Neutrophil (primary cell): Measurements from ENCODE around the gene XPR1.

Experiments used
- H3K27ac ChIP-seq: fragments of 200-600 bp; sonication (generic); 2 replicates; pipeline ENCODE4 v1.5.1; 2016; ENCODE audit warnings: mild to moderate bottlenecking, moderate library complexity
- H3K27me3 ChIP-seq: fragments of 200-600 bp; sonication (generic); 2 replicates; pipeline ENCODE4 v1.6.0; 2016; ENCODE audit warnings: mild to moderate bottlenecking
- H3K36me3 ChIP-seq: fragments of 200-600 bp; sonication (generic); 2 replicates; pipeline ENCODE4 v1.5.1; 2017
- H3K4me1 ChIP-seq, 2 experiments: fragments of 200-600 bp in 1 of 2; sonication (generic) in 1 of 2; 1 replicate in 1 of 2; 2 replicates in 1 of 2; pipeline versions ENCODE4 v1.5.1 to v1.6.1; 2013 to 2016; ENCODE audit warnings: low read depth in 1 of 2, low read length in 1 of 2, mild to moderate bottlenecking in 1 of 2, moderate library complexity in 1 of 2; ENCODE audit not compliant: control insufficient read depth in 1 of 2, insufficient read depth in 1 of 2
- H3K4me3 ChIP-seq, 2 experiments: fragments of 200-600 bp in 1 of 2; sonication (generic) in 1 of 2; 1 replicate in 1 of 2; 2 replicates in 1 of 2; pipeline ENCODE4 v1.5.1; 2013 to 2016; ENCODE audit warnings: low read depth in 1 of 2, low read length in 1 of 2, mild to moderate bottlenecking in 1 of 2, moderate library complexity in 1 of 2
- H3K9me3 ChIP-seq: fragments of 200-600 bp; sonication (generic); 2 replicates; pipeline ENCODE4 v1.5.1; 2016
- CTCF ChIP-seq: fragments of 200-600 bp; sonication (generic); IDR thresholded peaks from 2 replicates; pipeline ENCODE4 v1.5.1; 2016; ENCODE audit warnings: antibody characterized with exemption

Gene XPR1

DNA sequence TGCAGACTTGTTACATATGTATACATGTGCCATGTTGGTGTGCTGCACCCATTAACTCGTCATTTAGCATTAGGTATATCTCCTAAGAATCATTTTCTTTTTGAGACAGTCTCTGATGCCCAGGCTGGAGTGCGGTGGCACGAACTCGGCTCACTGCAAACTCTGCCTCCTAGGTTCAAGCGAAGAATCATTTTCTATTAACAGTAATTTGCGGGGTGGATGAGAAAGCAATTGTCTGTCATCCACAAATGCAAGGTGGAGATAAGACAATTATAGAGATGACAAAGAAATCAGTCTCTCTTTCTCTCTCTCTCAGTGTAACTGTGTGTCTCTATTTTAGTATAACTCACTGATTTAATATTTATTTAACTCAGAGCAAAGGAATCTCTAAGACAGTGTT, 149.9 kb downstream of the XPR1 start:
- H3K27me3 ChIP-seq: no peaks in the 10 kb centered on the region
- H3K4me1 ChIP-seq: no peaks in the 10 kb centered on the region
- no peak overlapping the region for H3K4me3 ChIP-seq
- H3K36me3 ChIP-seq: no peaks in the 10 kb centered on the region
- H3K9me3 ChIP-seq: no peaks in the 10 kb centered on the region
- TF ChIP-seq CTCF: no peak
- no peak overlapping the region for H3K27ac ChIP-seq

DNA sequence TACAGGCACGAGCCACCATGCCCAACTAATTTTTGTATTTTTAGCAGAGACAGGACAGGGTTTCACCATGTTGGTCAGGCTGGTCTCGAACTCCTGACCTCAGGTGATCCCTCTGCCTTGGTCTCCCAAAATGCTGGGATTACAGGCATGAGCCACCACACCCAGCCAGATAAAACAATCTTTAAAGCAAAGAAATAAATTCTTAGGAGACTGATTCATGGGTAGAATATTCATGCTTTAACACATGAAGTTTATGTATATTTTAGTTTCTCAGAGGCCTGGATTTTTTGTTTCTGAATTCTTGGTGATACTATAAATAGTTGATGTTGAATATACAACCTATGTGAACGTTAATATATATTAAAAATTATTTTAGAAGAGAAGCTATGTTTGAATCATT, 153.5 kb downstream of the XPR1 start:
- H3K27ac ChIP-seq: no peak overlapping the region
- H3K4me1 ChIP-seq: no peaks in the 10 kb centered on the region
- H3K4me3 ChIP-seq: no peak overlapping the region
- no peaks in the 10 kb centered on the region for H3K9me3 ChIP-seq
- TF ChIP-seq CTCF: no peak
- H3K36me3 ChIP-seq: no peaks in the 10 kb centered on the region
- H3K27me3 ChIP-seq: no peaks in the 10 kb centered on the region

DNA sequence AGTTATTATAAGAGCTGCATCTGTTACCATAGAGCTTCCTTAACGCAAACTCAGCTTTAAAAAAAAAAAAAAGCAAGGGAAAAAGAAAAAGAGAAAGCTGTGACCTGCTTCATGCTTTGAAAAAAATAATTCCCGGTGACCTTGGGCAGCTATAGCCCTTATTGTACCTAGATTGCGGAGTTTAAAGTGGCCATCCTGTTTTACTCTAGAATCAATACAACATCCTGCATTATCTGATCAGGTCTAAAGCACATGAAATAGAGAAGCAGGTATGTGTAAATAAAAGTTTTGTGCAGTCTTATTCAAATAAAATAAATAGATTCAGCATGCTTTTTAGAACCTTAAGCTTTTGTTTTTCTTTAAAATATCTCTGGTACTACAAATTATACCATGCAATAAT, 154.1 kb downstream of the XPR1 start:
- Histone ChIP-seq H3K4me3 (no peak overlapping the region), H3K4me1 (no peaks in the 10 kb centered on the region), H3K36me3 (no peaks in the 10 kb centered on the region), H3K9me3 (no peaks in the 10 kb centered on the region), H3K27ac (no peak overlapping the region), H3K27me3 (no peaks in the 10 kb centered on the region)
- TF ChIP-seq CTCF: no peak

DNA sequence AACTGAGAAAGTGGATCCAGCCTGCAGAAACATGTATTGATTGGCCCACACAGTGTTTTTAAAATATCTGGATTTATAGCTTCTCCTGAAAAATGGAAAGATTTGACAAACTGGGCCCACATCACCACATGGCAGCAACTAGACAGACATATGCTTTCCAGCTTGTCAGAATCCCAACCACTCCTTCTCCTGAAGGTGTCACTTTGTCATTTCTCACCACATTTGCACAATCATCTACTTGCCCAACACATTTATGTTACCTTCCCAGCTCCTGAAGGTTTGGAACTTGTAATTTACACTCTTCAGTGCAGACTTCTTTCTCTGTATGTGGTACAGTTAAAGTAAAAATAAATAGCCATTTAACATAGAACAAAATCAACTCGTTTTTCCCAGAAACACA, 154.8 kb downstream of the XPR1 start:
- Histone ChIP-seq H3K27ac (no peak overlapping the region), H3K9me3 (no peaks in the 10 kb centered on the region), H3K4me1 (no peaks in the 10 kb centered on the region), H3K36me3 (no peaks in the 10 kb centered on the region), H3K4me3 (no peak overlapping the region), H3K27me3 (no peaks in the 10 kb centered on the region)
- no peak for TF ChIP-seq CTCF

- H3K4me1 ChIP-seq: peaks cover 0 to under 1% of the 10 kb centered on the region in 2 experiments
- H3K36me3 ChIP-seq: no peaks in the 10 kb centered on the region
- TF ChIP-seq CTCF: no peak
- H3K27me3 ChIP-seq: no peaks in the 10 kb centered on the region
- no peaks in the 10 kb centered on the region for H3K9me3 ChIP-seq
- no peak overlapping the region for H3K4me3 ChIP-seq
- no peak overlapping the region for H3K27ac ChIP-seq
These were observed 155.9 kb downstream of the XPR1 start for GRCh38 chr1:180787628-180788307.
